Uterus (tissue), 2 donors: Measurements from ENCODE around the gene CEP72.

Experiments used
- POLR2A ChIP-seq, 2 donors: fragments of 450-650 bp; IDR thresholded peaks; one replicate each; pipeline ENCODE4 v1.6.1; 2016; ENCODE audit warnings: antibody characterized with exemption in 2 of 2, mild to moderate bottlenecking in 1 of 2, moderate library complexity in 1 of 2
- TF ChIP-seq, protein P1 (sequence below), 4 experiments: fragments of 200-600 bp in 2 of 4; fragments of 450-650 bp in 2 of 4; sonication (generic) in 2 of 4; IDR thresholded peaks; one replicate each; pipeline ENCODE4 v1.5.1; 2016 to 2019; ENCODE audit warnings: antibody characterized with exemption in 4 of 4, mild to moderate bottlenecking in 2 of 4, moderate library complexity in 1 of 4

GRCh38 chr5:585962-586628, 26.0 kb upstream of the CEP72 start:
- TF ChIP-seq, protein P1, sequence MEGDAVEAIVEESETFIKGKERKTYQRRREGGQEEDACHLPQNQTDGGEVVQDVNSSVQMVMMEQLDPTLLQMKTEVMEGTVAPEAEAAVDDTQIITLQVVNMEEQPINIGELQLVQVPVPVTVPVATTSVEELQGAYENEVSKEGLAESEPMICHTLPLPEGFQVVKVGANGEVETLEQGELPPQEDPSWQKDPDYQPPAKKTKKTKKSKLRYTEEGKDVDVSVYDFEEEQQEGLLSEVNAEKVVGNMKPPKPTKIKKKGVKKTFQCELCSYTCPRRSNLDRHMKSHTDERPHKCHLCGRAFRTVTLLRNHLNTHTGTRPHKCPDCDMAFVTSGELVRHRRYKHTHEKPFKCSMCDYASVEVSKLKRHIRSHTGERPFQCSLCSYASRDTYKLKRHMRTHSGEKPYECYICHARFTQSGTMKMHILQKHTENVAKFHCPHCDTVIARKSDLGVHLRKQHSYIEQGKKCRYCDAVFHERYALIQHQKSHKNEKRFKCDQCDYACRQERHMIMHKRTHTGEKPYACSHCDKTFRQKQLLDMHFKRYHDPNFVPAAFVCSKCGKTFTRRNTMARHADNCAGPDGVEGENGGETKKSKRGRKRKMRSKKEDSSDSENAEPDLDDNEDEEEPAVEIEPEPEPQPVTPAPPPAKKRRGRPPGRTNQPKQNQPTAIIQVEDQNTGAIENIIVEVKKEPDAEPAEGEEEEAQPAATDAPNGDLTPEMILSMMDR (IDR thresholded peaks at IDR 0.05): no peak
- TF ChIP-seq POLR2A (IDR thresholded peaks at IDR 0.05): no peak
